Vagina (tissue), 2 donors: ENCODE measurements around the gene FADS2. TPM values are rescaled to one million over a fixed set of nuclear protein-coding genes. Genes with fewer than 3 reads are reported as not detected.

Source experiments
- DNase-seq, 2 donors: peaks; one replicate each; pipeline ENCODE4 v3.0.0-alpha.2; 2017; ENCODE audit errors: extremely low spot score in 2 of 2
- H3K27ac ChIP-seq: fragments of 200-600 bp; sonication (generic); one replicate; pipeline ENCODE4 v1.5.1; 2019
- H3K27me3 ChIP-seq: fragments of 200-600 bp; sonication (generic); one replicate; pipeline ENCODE4 v1.5.1; 2019
- H3K36me3 ChIP-seq, 2 donors: fragments of 200-600 bp; sonication (generic); one replicate each; pipeline ENCODE4 v1.5.1; 2017 to 2019
- H3K4me1 ChIP-seq: fragments of 200-600 bp; sonication (generic); one replicate; pipeline ENCODE4 v1.5.1; 2019
- H3K4me3 ChIP-seq, 2 donors: fragments of 200-600 bp; sonication (generic); 1 replicate in 1 of 2; 2 replicates in 1 of 2; pipeline ENCODE4 v1.5.1; 2016 to 2019
- H3K9me3 ChIP-seq: fragments of 200-600 bp; sonication (generic); one replicate; pipeline ENCODE4 v1.5.1; 2019
- POLR2A ChIP-seq, 2 donors: fragments of 450-650 bp; IDR thresholded peaks; one replicate each; pipeline ENCODE4 v1.6.1; 2017; ENCODE audit warnings: antibody characterized with exemption in 2 of 2, mild to moderate bottlenecking in 2 of 2, moderate library complexity in 2 of 2
- POLR2AphosphoS5 ChIP-seq, 2 donors: sonication (generic); formaldehyde crosslinking; IDR thresholded peaks; one replicate each; pipeline ENCODE4 v1.9.0; 2017; ENCODE audit warnings: antibody characterized with exemption in 2 of 2, mild to moderate bottlenecking in 2 of 2, low read depth in 1 of 2; ENCODE audit not compliant: insufficient read depth in 1 of 2
- intact Hi-C: fragments of 100-400 bp; cut with DNase I; formaldehyde crosslinking; loops from one replicate; pipeline ENCODE4 v1.15.1; 2023
- microRNA counts, 2 donors: library from miRNA; unstranded; fragments of <30 nt; microRNA quantifications; one replicate each; lab custom pipeline; 2016 to 2017
- microRNA-seq: library from miRNA; unstranded; fragments of <30 nt; microRNA quantifications from one replicate; pipeline ENCODE4, GENCODE V29; 2017; ENCODE audit warnings: borderline number of aligned reads, borderline replicate concordance
- small RNA-seq: library from RNA; depleted of rRNA; stranded (forward); fragments of <200 nt; gene quantifications from one replicate; pipeline ENCODE3, GENCODE V24; 2016
- total RNA-seq: library from RNA; depleted of rRNA; stranded (reverse); fragments of >200 nt; gene quantifications from one replicate; pipeline ENCODE4 v1.2.3, GENCODE V29; 2016
- TF ChIP-seq, protein P1 (sequence below), 3 experiments: fragments of 450-650 bp in 2 of 3; fragments of 200-600 bp in 1 of 3; sonication (generic) in 1 of 3; IDR thresholded peaks; one replicate each; pipeline ENCODE4 v1.5.1; 2017 to 2019; ENCODE audit warnings: antibody characterized with exemption in 3 of 3, mild to moderate bottlenecking in 2 of 3, moderate library complexity in 2 of 3

The FADS2 gene
- total RNA-seq, 1 donor from 2014 or later, result 25.5 TPM

DNA sequence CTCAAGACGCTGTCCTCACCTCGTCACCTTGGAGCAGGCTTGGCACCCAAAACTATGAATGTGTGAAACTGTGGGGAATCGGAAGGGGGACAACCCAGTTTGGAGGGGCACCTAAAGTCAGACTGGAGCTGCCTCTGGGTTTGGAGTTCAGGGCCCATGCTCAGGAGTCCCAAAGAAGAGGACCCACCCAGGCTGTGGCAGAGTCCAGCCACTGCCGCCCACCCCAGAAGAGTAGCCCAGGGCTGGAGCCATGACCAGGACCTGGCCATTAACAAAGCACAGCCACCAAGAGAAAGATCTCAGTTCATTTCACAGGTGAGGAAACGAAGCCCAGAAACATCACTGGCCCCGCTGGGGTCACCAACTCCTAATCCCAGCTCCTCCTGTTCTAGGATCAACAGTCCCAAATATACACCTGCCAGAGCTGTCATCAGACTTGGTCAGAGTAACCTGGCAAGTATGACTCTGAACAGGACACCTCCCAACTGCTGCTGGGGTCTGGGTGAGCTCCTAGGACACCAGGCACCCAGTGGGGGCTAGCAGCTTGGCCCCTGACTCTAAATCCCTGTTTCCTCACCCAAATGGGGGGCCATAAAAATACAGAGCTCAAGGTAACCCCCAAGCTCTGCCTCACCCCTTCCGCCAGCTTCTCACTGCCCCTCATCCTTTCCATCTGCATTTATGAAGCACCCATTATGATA, 86.5 kb downstream of the FADS2 start:
- intact Hi-C loops, result no loop called here
- DNase-seq, result peak in 1 of 2 donors; percentile 85
- H3K36me3 ChIP-seq, result no peaks in the 10 kb centered on the region
- no peaks in the 10 kb centered on the region for H3K27me3 ChIP-seq
- TF ChIP-seq, protein P1, sequence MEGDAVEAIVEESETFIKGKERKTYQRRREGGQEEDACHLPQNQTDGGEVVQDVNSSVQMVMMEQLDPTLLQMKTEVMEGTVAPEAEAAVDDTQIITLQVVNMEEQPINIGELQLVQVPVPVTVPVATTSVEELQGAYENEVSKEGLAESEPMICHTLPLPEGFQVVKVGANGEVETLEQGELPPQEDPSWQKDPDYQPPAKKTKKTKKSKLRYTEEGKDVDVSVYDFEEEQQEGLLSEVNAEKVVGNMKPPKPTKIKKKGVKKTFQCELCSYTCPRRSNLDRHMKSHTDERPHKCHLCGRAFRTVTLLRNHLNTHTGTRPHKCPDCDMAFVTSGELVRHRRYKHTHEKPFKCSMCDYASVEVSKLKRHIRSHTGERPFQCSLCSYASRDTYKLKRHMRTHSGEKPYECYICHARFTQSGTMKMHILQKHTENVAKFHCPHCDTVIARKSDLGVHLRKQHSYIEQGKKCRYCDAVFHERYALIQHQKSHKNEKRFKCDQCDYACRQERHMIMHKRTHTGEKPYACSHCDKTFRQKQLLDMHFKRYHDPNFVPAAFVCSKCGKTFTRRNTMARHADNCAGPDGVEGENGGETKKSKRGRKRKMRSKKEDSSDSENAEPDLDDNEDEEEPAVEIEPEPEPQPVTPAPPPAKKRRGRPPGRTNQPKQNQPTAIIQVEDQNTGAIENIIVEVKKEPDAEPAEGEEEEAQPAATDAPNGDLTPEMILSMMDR (IDR thresholded peaks at IDR 0.05), result no peak
- TF ChIP-seq POLR2A (IDR thresholded peaks at IDR 0.05) (no peak), POLR2AphosphoS5 (IDR thresholded peaks at IDR 0.05; ENCODE audit: insufficient read depth in 1 of 2, low read depth in 1 of 2) (no peak)
- peak overlapping the region; percentile 85 for H3K27ac ChIP-seq
- no peaks in the 10 kb centered on the region for H3K9me3 ChIP-seq
- H3K4me1 ChIP-seq, result peaks cover 77% of the 10 kb centered on the region
- H3K4me3 ChIP-seq, result peak overlapping the region in 1 of 2 donors; percentile 2

DNA sequence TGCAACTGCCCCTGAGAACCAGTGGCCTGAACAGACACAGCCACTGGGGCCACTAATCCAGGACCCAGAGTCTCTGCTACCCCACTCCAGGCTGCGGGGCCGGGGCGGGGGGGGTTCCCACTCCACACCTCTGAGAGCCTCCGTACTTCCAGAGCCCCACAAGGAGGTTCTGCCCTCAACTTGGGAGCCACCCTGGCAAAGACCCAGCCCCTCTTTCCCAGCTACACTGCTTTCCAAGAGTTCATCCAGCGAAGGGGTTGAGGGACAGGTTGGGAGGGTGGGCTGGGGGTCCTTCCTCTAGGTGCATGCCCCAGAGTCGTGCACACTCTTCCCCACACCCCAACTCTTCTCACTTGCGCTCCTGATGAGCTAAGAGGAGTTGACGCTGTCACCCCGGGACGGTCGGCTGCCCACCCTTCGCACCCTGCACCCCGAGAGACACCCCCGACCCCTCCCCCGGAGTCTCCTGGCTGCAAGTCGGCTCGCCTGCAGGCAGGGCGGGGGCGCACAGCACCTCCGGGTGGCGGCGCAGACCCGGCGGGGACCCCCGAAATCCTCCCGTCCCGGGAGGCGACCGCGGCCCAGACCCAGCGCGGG, 88.7 kb downstream of the FADS2 start:
- peak in 1 of 2 donors; percentile 88 for DNase-seq
- no peaks in the 10 kb centered on the region for H3K36me3 ChIP-seq
- TF ChIP-seq, protein P1 (IDR thresholded peaks at IDR 0.05), result no peak
- no peak for TF ChIP-seq POLR2AphosphoS5 (IDR thresholded peaks at IDR 0.05; ENCODE audit: insufficient read depth in 1 of 2, low read depth in 1 of 2)
- no peak for TF ChIP-seq POLR2A (IDR thresholded peaks at IDR 0.05)
- peaks cover 62% of the 10 kb centered on the region for H3K4me1 ChIP-seq
- H3K27ac ChIP-seq, result peak overlapping the region; percentile 85
- peak overlapping the region; percentile 62 to 79 for H3K4me3 ChIP-seq
- intact Hi-C loops, result no loop called here
- H3K27me3 ChIP-seq, result no peaks in the 10 kb centered on the region
- H3K9me3 ChIP-seq, result no peaks in the 10 kb centered on the region

MicroRNAs encoded within 50 kb of the gene (microRNA counts, 767-probe panel; counts per million panel counts)
- microRNA hsa-miR-1908 (lab: Ali Mortazavi, UCI) (238 to 261 counts per million in 2 donors), microRNA hsa-miR-611 (lab: Ali Mortazavi, UCI) (238 to 261 counts per million in 2 donors)

Small RNAs within 50 kb of the gene (microRNA-seq; reads per million reads assigned to microRNA genes)
- gene MIR6746, result not detected

Small RNAs within 50 kb of the gene (small RNA-seq; reads per million reads assigned to genes)
- gene MIR6746, result not detected

Other genes starting within 250 kb of the FADS2 start
- gene SYT7, start 247.2 kb upstream of the FADS2 start, total RNA-seq, result 3.4 TPM
- gene DAGLA, start 147.9 kb upstream of the FADS2 start, total RNA-seq, result 1.5 TPM
- 0.25 TPM for gene MYRF, start 75.7 kb upstream of the FADS2 start, total RNA-seq
- gene TMEM258, start 35.7 kb upstream of the FADS2 start, total RNA-seq, result 47.9 TPM
- 9.6 TPM for gene FEN1, start 35.4 kb upstream of the FADS2 start, total RNA-seq
- gene FADS1, start 11.3 kb upstream of the FADS2 start, total RNA-seq, result 9.8 TPM
- gene FADS3, start 63.2 kb downstream of the FADS2 start, total RNA-seq, result 41.5 TPM
- gene RAB3IL1, start 89.3 kb downstream of the FADS2 start, total RNA-seq, result 32.2 TPM
- gene BEST1, start 122.1 kb downstream of the FADS2 start, total RNA-seq, result 4.4 TPM
- gene FTH1, start 139.3 kb downstream of the FADS2 start, total RNA-seq, result 2,421 TPM